Fibroblast of skin of left biceps (primary cell): Measurements from ENCODE around the gene INPP5A.

Source experiments
- DNase-seq, 2 experiments: peaks; one replicate each; pipeline ENCODE4 v3.0.0-alpha.2; 2013; ENCODE audit warnings: low read depth in 2 of 2

Gene INPP5A

GRCh38 chr10:132721725-132722124 is 184.1 kb downstream of the INPP5A start:
- no peak for DNase-seq

GRCh38 chr10:132722394-132723329 is 185.1 kb downstream of the INPP5A start:
- DNase-seq = no peak

GRCh38 chr10:132723330-132723970 is 185.9 kb downstream of the INPP5A start:
- no peak for DNase-seq

- peak; percentile 94 to 95 for DNase-seq
Measured at GRCh38 chr10:132724446-132724845, 186.9 kb downstream of the INPP5A start.

GRCh38 chr10:132725202-132725601 is 187.6 kb downstream of the INPP5A start:
- DNase-seq = no peak

- no peak for DNase-seq
Measured at GRCh38 chr10:132726194-132726593, 188.6 kb downstream of the INPP5A start.

- no peak for DNase-seq
Measured at GRCh38 chr10:132726951-132727350, 189.4 kb downstream of the INPP5A start.

- no peak for DNase-seq
Measured at GRCh38 chr10:132727411-132727810, 189.8 kb downstream of the INPP5A start.

GRCh38 chr10:132728321-132728720 is 190.7 kb downstream of the INPP5A start:
- no peak for DNase-seq

GRCh38 chr10:132728741-132729140 is 191.2 kb downstream of the INPP5A start:
- DNase-seq = no peak

- DNase-seq = no peak
Measured at GRCh38 chr10:132729810-132730572, 192.4 kb downstream of the INPP5A start.

- no peak for DNase-seq
Measured at GRCh38 chr10:132730573-132730953, 193.0 kb downstream of the INPP5A start.

- DNase-seq = no peak
Measured at GRCh38 chr10:132732518-132732917, 194.9 kb downstream of the INPP5A start.

GRCh38 chr10:132733926-132734325 is 196.3 kb downstream of the INPP5A start:
- DNase-seq = no peak

GRCh38 chr10:132735341-132735775 is 197.8 kb downstream of the INPP5A start:
- no peak for DNase-seq

- no peak for DNase-seq
Measured at GRCh38 chr10:132735923-132736391, 198.4 kb downstream of the INPP5A start.

- DNase-seq = no peak
Measured at GRCh38 chr10:132737390-132738048, 199.9 kb downstream of the INPP5A start.

GRCh38 chr10:132738454-132739224 is 201.1 kb downstream of the INPP5A start:
- DNase-seq = no peak

- no peak for DNase-seq
Measured at GRCh38 chr10:132739225-132739613, 201.6 kb downstream of the INPP5A start.

- DNase-seq = no peak
Measured at GRCh38 chr10:132740588-132740987, 203.0 kb downstream of the INPP5A start.
